H1 (cell line): ENCODE results near the gene SLC25A34. TPM values are rescaled to one million over a fixed set of nuclear protein-coding genes. Genes with fewer than 3 reads are reported as not detected.

Experiments used
- CTCF ChIA-PET: fragments of 300-600 bp; sonication (Branson Sonifier 250); formaldehyde crosslinking; loops from one replicate; lab custom pipeline; 2021; ENCODE audit not compliant: partially characterized antibody; lab: Charles Lee
- POLR2A ChIA-PET: fragments of 300-600 bp; sonication (Branson Sonifier 250); formaldehyde crosslinking; loops from one replicate; lab custom pipeline; 2021; ENCODE audit warnings: inconsistent platforms; ENCODE audit not compliant: partially characterized antibody; lab: Charles Lee
- DNase-seq, 2 experiments: peaks; one replicate each; pipeline versions ENCODE4 v3.0.0 to v3.0.0-alpha.2; 2010 to 2022; ENCODE audit warnings: low spot score in 2 of 2, low read depth in 1 of 2, mixed read lengths in 1 of 2
- FAIRE-seq: peaks from 2 replicates; lab custom pipeline; 2011; peaks lifted over from hg19 to GRCh38; lab: Jason Lieb, UNC
- H2AFZ ChIP-seq: 2 replicates; pipeline ENCODE4 v1.8.1; 2012; ENCODE audit warnings: low read length, inconsistent platforms
- H2AK5ac ChIP-seq: 2 replicates; pipeline ENCODE4 v1.6.1; 2013; ENCODE audit warnings: low read depth, low read length
- H2BK120ac ChIP-seq: replicated peaks from 2 replicates; pipeline ENCODE3; 2013; ENCODE audit warnings: low read depth, low read length, inconsistent platforms
- H2BK12ac ChIP-seq: 2 replicates; pipeline ENCODE4 v1.6.1; 2013; ENCODE audit warnings: low read depth, low read length
- H2BK15ac ChIP-seq: 2 replicates; pipeline ENCODE4 v1.6.1; 2013; ENCODE audit warnings: low read length
- H2BK20ac ChIP-seq: 2 replicates; pipeline ENCODE4 v1.6.1; 2013; ENCODE audit warnings: low read length
- H2BK5ac ChIP-seq: 2 replicates; pipeline ENCODE4 v1.6.1; 2013; ENCODE audit warnings: low read depth, low read length
- H3K14ac ChIP-seq: 2 replicates; pipeline ENCODE4 v1.6.1; 2013; ENCODE audit warnings: inconsistent platforms; ENCODE audit not compliant: insufficient read length
- H3K18ac ChIP-seq: 2 replicates; pipeline ENCODE4 v1.6.1; 2013; ENCODE audit warnings: low read length; ENCODE audit errors: extremely low read depth
- H3K23ac ChIP-seq: 2 replicates; pipeline ENCODE4 v1.6.1; 2013; ENCODE audit warnings: inconsistent platforms; ENCODE audit not compliant: insufficient read length
- H3K23me2 ChIP-seq: 2 replicates; pipeline ENCODE4 v1.6.1; 2013; ENCODE audit warnings: low read depth, low read length
- H3K27ac ChIP-seq: 2 replicates; pipeline ENCODE4 v1.6.1; 2011; ENCODE audit warnings: low read depth, low read length, inconsistent platforms
- H3K27me3 ChIP-seq, 4 experiments: replicated peaks in 1 of 4; 1 replicate in 1 of 4; 2 replicates in 3 of 4; pipeline versions ENCODE4 v1.6.1 to v1.8.1; 2011 to 2013; ENCODE audit warnings: low read length in 3 of 4, mild to moderate bottlenecking in 3 of 4, inconsistent platforms in 2 of 4, mixed read lengths in 2 of 4, moderate library complexity in 1 of 4; ENCODE audit not compliant: control insufficient read depth in 3 of 4, insufficient read depth in 3 of 4; ENCODE audit errors: extremely low read depth in 1 of 4
- H3K36me3 ChIP-seq, 4 experiments: 2 replicates each; pipeline versions ENCODE4 v1.6.1 to v1.8.1; 2011 to 2013; ENCODE audit warnings: mild to moderate bottlenecking in 4 of 4, low read length in 3 of 4, moderate library complexity in 2 of 4, control low read depth in 1 of 4, inconsistent platforms in 1 of 4; ENCODE audit not compliant: insufficient read depth in 4 of 4, control insufficient read depth in 2 of 4
- H3K4ac ChIP-seq: replicated peaks from 2 replicates; pipeline ENCODE3; 2013; ENCODE audit warnings: low read length, low read depth, mixed read lengths, inconsistent platforms; ENCODE audit not compliant: insufficient read length
- H3K4me1 ChIP-seq, 4 experiments: replicated peaks in 1 of 4; 1 replicate in 1 of 4; 2 replicates in 3 of 4; pipeline versions ENCODE4 v1.6.1 to v1.8.1; 2011 to 2013; ENCODE audit warnings: low read length in 3 of 4, inconsistent platforms in 2 of 4, mixed read lengths in 1 of 4; ENCODE audit not compliant: insufficient read depth in 4 of 4, control insufficient read depth in 3 of 4
- H3K4me2 ChIP-seq, 2 experiments: 2 replicates each; pipeline versions ENCODE4 v1.6.1 to v1.8.1; 2011 to 2013; ENCODE audit warnings: low read depth in 2 of 2, low read length in 2 of 2, control low read depth in 1 of 2, inconsistent platforms in 1 of 2, mild to moderate bottlenecking in 1 of 2; ENCODE audit not compliant: insufficient read depth in 1 of 2
- H3K4me3 ChIP-seq, 4 experiments: fragments of 200-600, 300-600 bp in 1 of 4; sonication (generic), shearing (Covaris generic), sonication (Bioruptor Twin) in 1 of 4; 2 replicates each; pipeline versions ENCODE4 v1.5.1 to v1.8.1; 2011 to 2016; ENCODE audit warnings: low read length in 4 of 4, low read depth in 3 of 4, control low read depth in 2 of 4, inconsistent platforms in 2 of 4, mild to moderate bottlenecking in 2 of 4, mixed read lengths in 1 of 4, moderate library complexity in 1 of 4; ENCODE audit not compliant: insufficient read depth in 2 of 4; ENCODE audit errors: extremely low read depth in 1 of 4
- H3K56ac ChIP-seq: replicated peaks from 2 replicates; pipeline ENCODE3; 2013; ENCODE audit warnings: low read depth, mild to moderate bottlenecking, mixed read lengths, low read length, inconsistent platforms; ENCODE audit not compliant: insufficient read length
- H3K79me1 ChIP-seq: 2 replicates; pipeline ENCODE4 v1.6.1; 2013; ENCODE audit warnings: low read depth, low read length, control low read depth
- H3K79me2 ChIP-seq, 2 experiments: 2 replicates each; pipeline versions ENCODE4 v1.6.1 to v1.8.1; 2012 to 2013; ENCODE audit warnings: low read length in 2 of 2, mild to moderate bottlenecking in 2 of 2, inconsistent platforms in 1 of 2; ENCODE audit not compliant: insufficient read depth in 2 of 2, control insufficient read depth in 1 of 2
- H3K9ac ChIP-seq, 4 experiments: replicated peaks in 1 of 4; 1 replicate in 1 of 4; 2 replicates in 3 of 4; pipeline versions ENCODE4 v1.6.1 to v1.8.1; 2011 to 2013; ENCODE audit warnings: low read depth in 3 of 4, low read length in 3 of 4, control low read depth in 2 of 4, mild to moderate bottlenecking in 2 of 4, moderate library complexity in 2 of 4, inconsistent platforms in 1 of 4; ENCODE audit errors: extremely low read depth in 1 of 4
- H3K9me3 ChIP-seq, 2 experiments: 2 replicates each; pipeline versions ENCODE4 v1.6.1 to v1.8.1; 2012 to 2013; ENCODE audit warnings: mild to moderate bottlenecking in 2 of 2, moderate library complexity in 2 of 2, control low read depth in 1 of 2, inconsistent platforms in 1 of 2, low read depth in 1 of 2, low read length in 1 of 2, mixed read lengths in 1 of 2; ENCODE audit not compliant: insufficient read depth in 2 of 2
- H4K20me1 ChIP-seq, 2 experiments: replicated peaks in 1 of 2; 2 replicates each; pipeline versions ENCODE3 to v1.8.1; 2011 to 2013; ENCODE audit warnings: inconsistent platforms in 2 of 2, low read length in 2 of 2, mild to moderate bottlenecking in 1 of 2; ENCODE audit not compliant: insufficient read depth in 2 of 2, control insufficient read depth in 1 of 2
- H4K5ac ChIP-seq: 2 replicates; pipeline ENCODE4 v1.6.1; 2013; ENCODE audit warnings: low read length, low read depth, mixed read lengths, inconsistent platforms; ENCODE audit not compliant: insufficient read length
- H4K8ac ChIP-seq: 2 replicates; pipeline ENCODE4 v1.8.0; 2013; ENCODE audit warnings: mild to moderate bottlenecking, moderate library complexity, low read length, inconsistent platforms; ENCODE audit not compliant: insufficient read depth; ENCODE audit errors: extremely low read depth
- H4K91ac ChIP-seq: replicated peaks from 2 replicates; pipeline ENCODE3; 2013; ENCODE audit warnings: low read length, mixed read lengths, inconsistent platforms; ENCODE audit not compliant: insufficient read length
- BACH1 ChIP-seq: IDR thresholded peaks from 2 replicates; pipeline ENCODE4 v1.6.1; 2012; ENCODE audit warnings: low read length, improper control_type of control experiment
- BRCA1 ChIP-seq: IDR thresholded peaks from 2 replicates; pipeline ENCODE4 v1.6.1; 2012; ENCODE audit warnings: low read depth, low read length, improper control_type of control experiment
- POLR2A ChIP-seq, 2 experiments: IDR thresholded peaks; 1 replicate in 1 of 2; 2 replicates in 1 of 2; pipeline ENCODE4 v1.6.1; 2011; ENCODE audit warnings: low read depth in 2 of 2, low read length in 2 of 2, mild to moderate bottlenecking in 2 of 2; ENCODE audit errors: control extremely low read depth in 1 of 2
- WGBS, 2 experiments: shearing (Covaris generic) in 1 of 2; methylation state at CpG; one replicate each; pipeline versions ENCODE4 v1.1.6 to v1.1.7; 2013 to 2015; ENCODE audit warnings: low lambda C conversion rate in 2 of 2, mixed read lengths in 2 of 2, inconsistent platforms in 1 of 2, low coverage in 1 of 2, missing lambda C conversion rate in 1 of 2; ENCODE audit not compliant: insufficient replicate concordance in 2 of 2, insufficient coverage in 1 of 2, insufficient read length in 1 of 2; ENCODE audit errors: extremely low coverage in 1 of 2, missing lambda C conversion rate in 1 of 2; 5-methylcytosine and 5-hydroxymethylcytosine counted together
- polyA plus RNA-seq, 7 experiments: library from polyadenylated mRNA; depleted of rRNA in 3 of 7; stranded (reverse) in 5 of 7; unstranded in 2 of 7; fragments of >200 nt in 5 of 7; fragments of 200-250 nt in 2 of 7; gene quantifications; 1 replicate in 5 of 7; 2 replicates in 1 of 7; 4 replicates in 1 of 7; pipeline versions ENCODE4 v1.2.1 to v1.2.3, GENCODE V29; 2011 to 2013; ENCODE audit warnings: missing spikeins in 2 of 7, mixed read lengths in 2 of 7
- total RNA-seq: library from RNA; stranded (reverse); fragmentation: NEBNext Ultra II Directional; extraction: Animal tissue kit (Norgen Biotek cat#: 25700); gene quantifications from 2 replicates; pipeline ENCODE4 v1.2.1, GENCODE V29; 2021

SLC25A34 gene
- total and polyA plus RNA-seq, 2 of the 8 experiments (the other 6 are each of a cell fraction or from before 2014, with no cell fraction given): 0.48 to 0.62 TPM

GRCh38 chr1:15751717-15752116 lies 15.7 kb downstream of the SLC25A34 start:
- DNase-seq (no peak), FAIRE-seq (no peak)
- peaks cover 8 to 20% (median 14%) of the 10 kb centered on the region in 4 experiments for H3K4me1 ChIP-seq
- WGBS, 2 experiments: 87% methylated on average over 9 of the region's 10 CpGs; no CpG with 5 or more reads in 1 of the 2 experiments
- no peak overlapping the region for H3K23ac ChIP-seq
- H4K5ac ChIP-seq: no peak overlapping the region
- H3K79me1 ChIP-seq: no peaks in the 10 kb centered on the region; the same call in 1 of the 2 replicates
- no peak for TF ChIP-seq BRCA1
- TF ChIP-seq POLR2A (IDR thresholded peaks at IDR 0.05; ENCODE audit: control extremely low read depth in 1 of 2, low read depth in 2 of 2, low read length in 2 of 2): no peak
- TF ChIP-seq BACH1: no peak
- no peak overlapping the region for H2BK15ac ChIP-seq
- no peak overlapping the region for H4K91ac ChIP-seq
- H2BK120ac ChIP-seq: no peak overlapping the region
- ChIA-PET POLR2A (interaction anchor here (1.6 kb wide), 1 partner anchor 43 kb away, joined by 3 read pairs; no protein-coding TSS in a partner anchor), CTCF (no interaction called here)
- H3K9ac ChIP-seq: no peak overlapping the region
- H3K36me3 ChIP-seq: no peaks in the 10 kb centered on the region
- H3K4me3 ChIP-seq: no peak overlapping the region
- H3K4ac ChIP-seq: no peak overlapping the region
- H3K14ac ChIP-seq: no peak overlapping the region
- no peak overlapping the region for H3K27ac ChIP-seq
- no peak overlapping the region for H3K56ac ChIP-seq
- no peak overlapping the region for H2AFZ ChIP-seq
- no peaks in the 10 kb centered on the region for H4K20me1 ChIP-seq
- H3K4me2 ChIP-seq: no peak overlapping the region
- H3K9me3 ChIP-seq: no peaks in the 10 kb centered on the region
- no peak overlapping the region for H2BK5ac ChIP-seq
- no peaks in the 10 kb centered on the region for H3K79me2 ChIP-seq
- H3K27me3 ChIP-seq: no peaks in the 10 kb centered on the region
- H3K23me2 ChIP-seq: 0 out of 2 replicates have a peak, but pooled peaks cover 1% of the 10 kb centered on the region
- no peak overlapping the region for H2BK12ac ChIP-seq
- no peak overlapping the region for H4K8ac ChIP-seq
- H2AK5ac ChIP-seq: no peak overlapping the region
- H3K18ac ChIP-seq: no peak overlapping the region
- no peak overlapping the region for H2BK20ac ChIP-seq
